IPS DF 19.7 (cell line): ENCODE results near the gene TOP3A.

Experiments used
- DNase-seq: peaks from one replicate; pipeline ENCODE4 v3.0.0-alpha.2; 2013; ENCODE audit warnings: low read depth, low spot score

The TOP3A gene

DNA sequence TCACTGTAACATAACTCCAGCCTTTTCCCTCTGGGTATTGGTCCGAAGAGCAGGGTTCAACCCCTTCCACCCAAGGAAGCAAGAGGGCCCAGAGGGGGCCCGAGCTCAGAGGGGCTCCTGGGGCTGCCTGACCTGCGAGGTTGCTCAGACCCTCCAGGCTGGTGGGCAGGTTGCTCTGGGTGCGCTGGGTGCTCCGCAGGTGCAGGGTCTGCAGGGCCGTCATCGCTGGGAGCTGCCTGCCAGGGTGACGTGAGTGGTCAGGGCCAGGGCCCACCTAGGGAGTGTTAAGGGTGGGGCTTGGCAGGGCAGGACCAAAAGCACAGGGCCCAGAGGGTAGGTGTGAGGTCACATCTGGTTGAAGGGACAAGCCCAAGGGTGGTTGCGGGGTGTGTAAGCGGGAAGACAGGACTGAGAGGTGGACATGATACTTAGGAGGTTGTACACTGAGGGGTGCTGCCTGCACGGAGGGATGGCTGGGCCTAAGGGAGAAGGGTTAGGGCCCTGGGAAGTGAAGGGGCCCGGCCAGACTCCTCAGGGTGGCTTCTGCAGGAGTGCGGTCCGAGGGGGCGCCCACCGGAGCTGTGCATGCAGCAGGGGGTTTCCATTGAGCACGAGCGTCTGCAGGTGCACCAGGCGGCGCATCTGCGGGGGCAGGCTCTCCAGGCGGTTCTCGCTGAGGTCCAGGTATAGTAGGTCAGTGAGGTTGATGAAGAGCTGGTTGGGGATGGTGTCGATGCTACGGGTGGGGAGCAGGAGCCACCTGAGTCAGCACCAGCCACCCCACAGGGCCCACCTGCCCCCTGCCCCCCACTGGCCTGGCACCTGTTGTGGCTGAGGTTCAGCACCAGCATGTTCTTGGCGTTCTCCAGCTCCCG, 60.6 kb downstream of the TOP3A start:
- DNase-seq, result no peak

- no peak for DNase-seq
These were observed 61.5 kb downstream of the TOP3A start for GRCh38 chr17:18253187-18253884.

GRCh38 chr17:18252160-18252559, 62.6 kb downstream of the TOP3A start:
- DNase-seq, result no peak

DNA sequence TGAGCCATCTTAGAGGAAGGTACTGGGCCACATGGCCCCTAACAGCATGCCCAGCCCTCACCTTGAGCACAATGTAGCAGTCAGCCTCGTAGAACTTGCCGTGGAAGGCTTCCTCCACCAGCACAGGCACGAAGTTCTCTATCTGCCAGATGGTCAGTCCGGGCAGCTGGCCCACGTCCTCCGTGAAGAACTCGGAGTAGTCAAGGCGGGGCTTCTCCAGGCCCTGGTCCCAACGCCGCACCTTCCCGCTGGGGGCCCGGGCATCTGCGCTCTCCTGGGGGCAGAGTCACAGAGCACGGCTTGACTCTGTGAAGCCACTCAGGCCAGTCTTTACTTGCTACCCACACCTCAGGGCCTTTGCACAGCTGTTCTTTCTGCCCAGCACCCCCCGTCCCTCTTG, 63.6 kb downstream of the TOP3A start:
- no peak for DNase-seq

GRCh38 chr17:18250708-18251107, 64.1 kb downstream of the TOP3A start:
- no peak for DNase-seq

DNA sequence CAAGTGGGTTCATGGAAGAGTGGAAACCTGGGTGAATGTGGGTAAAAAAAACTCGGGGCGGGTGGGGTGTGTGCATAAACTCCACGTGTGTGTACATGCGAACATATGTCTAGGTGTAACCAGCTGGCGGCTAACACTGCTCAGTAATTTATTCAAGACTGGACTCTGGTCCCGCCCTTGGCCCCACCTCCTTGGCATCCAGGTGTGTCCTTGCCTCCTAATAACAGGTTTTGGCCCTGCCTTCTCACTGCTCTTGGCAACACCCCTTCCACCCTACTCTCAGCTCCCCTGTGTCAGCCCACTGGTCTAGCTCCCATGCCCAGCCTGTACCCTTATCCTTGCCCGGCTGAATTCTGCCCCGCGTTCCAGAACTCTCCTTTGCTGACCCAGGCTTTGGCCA, 64.5 kb downstream of the TOP3A start:
- no peak for DNase-seq

DNA sequence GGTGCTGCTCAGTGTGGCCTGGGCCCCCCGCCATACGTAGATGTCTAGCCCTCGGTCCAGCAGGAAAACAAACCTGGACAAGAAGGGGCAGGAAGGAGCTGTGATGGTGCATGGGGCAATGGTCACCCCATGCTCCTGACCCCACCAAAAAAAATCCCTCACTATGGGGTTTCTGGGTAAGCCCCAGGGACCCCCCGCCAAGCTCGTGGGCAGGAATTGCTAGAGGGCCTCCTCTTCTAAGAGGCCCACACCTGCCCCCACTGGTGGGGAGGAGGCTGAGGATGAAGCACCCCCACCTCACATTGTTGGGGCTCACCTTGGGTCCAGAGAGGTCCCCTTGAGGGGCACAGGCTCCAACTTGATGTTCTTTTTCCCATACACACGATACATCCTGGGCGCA, 66.0 kb downstream of the TOP3A start:
- no peak for DNase-seq

DNA sequence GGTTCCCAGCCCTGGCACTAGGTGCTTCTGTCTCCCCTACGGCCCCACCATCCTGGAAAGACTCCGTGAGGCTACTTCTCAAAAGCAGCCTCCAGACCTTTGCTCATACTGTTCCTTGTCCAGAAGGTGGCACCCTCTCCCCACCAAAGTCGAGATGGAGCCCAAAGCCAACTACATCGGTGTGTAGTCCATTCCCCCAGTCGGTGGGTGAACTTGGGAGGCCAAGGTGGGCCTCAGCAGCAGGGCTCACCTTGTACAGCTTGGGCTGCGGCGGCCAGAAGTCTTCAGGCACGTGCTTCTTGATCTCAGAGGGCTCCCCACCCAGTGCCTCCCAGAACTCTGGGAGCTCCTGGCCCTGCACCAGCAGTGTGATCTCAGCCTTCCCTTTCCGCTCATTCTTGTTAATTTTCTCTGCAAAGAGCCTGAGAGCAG, 66.5 kb downstream of the TOP3A start:
- no peak for DNase-seq

DNA sequence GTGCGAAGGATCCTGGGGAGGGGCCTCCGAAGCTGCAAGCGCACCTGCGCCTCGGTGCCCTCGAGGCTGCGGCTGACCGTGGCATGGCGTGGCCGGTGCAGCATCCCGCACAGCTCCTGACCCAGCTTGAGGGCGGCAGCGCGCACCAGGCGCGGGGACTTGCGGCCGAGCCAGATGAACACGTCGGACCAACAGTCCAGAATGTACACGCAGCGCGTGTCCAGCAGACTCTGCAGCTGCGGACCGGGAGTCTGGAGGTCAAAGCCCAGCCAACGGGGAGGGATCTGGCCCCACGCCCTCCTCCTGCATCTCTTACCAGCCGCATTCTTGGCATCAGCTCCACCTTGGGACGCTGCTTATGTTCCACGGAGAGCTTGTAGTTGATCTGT, 67.2 kb downstream of the TOP3A start:
- no peak for DNase-seq

DNA sequence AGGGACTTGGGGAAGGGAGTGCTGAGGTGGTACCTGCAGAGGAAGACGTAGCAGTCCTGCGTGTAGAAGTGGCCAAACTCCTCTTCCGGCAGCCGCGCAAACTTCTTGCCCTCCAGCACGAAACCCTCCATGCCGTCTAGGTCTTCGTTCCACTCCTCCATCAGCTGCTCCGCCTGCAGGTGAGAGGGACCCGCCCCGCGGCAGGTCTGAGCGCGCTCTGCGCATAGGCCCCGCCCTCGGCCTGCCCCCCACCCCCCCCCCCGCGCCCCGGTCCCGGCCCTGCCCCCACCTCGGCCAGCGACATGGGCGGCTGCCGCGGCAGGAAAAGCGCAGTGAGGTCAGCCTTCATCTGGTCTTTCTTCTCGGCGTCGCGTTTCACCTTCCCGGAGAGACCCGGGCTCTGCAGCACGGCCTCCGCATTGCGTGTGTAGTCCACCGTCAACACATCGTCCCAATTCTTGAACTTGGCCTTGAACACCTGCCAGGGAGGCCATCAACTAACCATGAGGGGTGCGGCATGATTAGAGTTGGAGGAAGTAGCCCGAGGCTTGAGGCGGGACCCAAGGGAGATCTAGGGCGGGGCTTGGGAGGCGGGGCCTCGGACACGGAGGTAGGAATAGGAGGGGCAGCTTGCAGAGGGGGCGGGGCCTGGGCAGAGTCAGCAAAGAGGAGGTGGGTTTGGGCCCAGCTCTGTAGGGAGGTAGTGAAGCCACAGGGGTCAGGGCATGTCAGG, 67.7 kb downstream of the TOP3A start:
- no peak for DNase-seq

DNA sequence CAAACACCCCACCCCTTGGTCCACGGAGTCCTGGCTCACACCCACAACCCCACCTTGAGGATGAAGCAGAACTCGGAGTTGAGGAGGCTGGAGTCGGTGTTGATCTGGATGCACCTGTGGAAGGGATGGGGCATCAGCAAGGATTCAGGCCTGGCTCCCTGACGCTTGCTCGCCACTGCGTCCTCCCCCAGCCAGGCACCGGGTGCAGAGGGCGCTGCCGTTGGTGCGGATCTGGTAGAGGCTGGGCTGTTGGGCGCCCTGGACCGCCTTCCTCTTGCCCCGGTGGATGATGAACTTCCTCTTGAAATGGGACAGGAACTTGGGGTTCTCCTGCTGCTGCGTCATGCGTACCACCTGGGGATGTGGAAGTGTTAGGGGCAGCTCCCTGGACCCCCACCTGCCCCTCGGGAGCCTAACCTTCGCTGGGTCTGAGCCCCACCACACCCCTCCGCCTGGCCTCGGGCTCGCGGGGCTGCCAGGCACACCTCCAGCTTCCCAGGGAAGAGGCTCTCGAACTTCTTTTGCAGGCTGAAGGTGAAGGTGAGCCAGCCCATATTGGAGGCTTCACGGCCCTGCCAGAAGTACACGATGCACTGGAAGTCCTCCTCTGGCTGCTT, 68.6 kb downstream of the TOP3A start:
- DNase-seq, result no peak

DNA sequence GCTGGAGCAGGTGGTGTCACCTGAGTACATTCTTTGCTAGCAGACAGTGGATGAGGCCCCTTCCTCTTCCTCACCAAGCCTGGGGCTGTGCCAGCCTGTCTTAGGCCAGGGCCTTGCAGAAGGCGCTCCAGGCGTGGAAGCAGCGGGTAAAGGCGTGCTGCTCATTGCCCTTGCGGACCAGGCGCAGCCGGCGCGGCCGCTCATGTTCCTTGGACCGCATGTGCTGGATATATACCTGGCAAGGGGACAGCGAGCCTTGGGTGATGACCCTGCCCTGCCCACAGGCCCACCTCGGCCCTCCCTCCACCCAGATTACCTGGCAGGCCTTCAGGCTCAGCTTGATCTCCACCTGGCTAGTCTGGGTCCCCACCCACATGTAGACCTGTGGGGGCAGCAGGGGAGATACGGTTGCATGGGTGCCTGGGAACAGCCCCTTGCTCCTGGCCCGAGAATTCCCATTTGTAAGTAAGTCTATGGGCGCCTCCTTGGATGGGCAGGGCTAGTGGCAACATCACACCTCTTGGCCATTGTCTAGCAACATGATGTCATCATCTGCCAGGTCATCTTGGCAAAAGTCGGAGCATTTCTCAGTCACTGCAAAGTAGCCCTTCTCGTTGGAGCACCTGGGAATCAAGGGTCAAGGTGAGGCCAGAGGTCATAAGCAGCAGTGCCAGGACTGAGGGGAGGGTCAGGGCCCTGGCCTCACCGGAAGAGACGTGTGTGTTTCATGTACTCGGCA, 69.6 kb downstream of the TOP3A start:
- DNase-seq, result no peak

DNA sequence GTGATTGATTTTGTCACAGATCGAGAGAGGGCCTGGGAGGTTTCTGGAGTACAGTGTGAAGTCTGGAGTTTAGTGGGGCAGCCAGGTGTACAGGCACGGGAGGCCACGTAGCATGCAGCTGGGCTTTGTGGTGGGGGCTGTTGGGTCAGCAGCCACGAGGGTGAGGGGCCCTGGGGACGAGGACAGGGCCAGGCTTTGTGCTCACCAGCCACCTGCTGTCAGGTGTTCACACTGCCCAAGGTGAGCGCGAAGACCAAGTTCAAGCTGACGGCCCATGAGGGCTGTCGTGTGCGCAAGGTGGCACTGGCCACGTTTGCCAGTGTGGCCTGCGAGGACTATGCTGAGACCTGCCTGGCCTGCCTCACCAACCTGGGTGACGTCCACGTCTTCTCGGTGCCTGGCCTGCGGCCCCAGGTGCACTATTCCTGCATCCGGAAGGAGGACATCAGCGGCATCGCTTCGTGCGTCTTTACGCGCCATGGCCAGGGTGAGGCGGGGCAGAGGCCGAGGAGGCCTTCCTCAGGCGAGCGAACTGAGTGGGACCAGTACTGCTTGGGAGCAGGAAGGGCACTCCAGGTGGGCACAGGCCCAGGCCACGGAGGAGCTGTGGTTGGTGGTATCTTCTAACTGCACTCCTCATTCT, 73.4 kb downstream of the TOP3A start:
- DNase-seq, result no peak

GRCh38 chr17:18240449-18240848, 74.3 kb downstream of the TOP3A start:
- no peak for DNase-seq

DNA sequence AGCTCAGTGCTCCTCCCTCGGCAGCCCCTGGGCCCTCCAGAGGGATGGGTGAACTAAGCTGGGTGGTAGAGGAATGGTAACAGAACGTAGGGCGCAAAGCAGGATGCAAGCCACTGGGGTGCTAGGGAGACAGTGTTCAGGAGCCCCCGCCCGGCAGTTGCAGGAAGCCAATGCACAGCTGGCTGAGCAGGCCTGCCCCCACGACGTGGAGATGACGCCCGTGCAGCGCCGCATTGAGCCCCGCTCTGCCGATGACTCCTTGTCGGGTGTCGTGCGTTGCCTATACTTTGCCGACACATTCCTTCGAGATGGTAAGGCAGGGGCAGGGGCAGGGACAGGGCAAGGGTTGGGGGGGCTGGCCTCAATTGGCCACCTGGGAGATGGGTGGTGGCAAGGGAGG, 76.5 kb downstream of the TOP3A start:
- DNase-seq, result no peak

DNA sequence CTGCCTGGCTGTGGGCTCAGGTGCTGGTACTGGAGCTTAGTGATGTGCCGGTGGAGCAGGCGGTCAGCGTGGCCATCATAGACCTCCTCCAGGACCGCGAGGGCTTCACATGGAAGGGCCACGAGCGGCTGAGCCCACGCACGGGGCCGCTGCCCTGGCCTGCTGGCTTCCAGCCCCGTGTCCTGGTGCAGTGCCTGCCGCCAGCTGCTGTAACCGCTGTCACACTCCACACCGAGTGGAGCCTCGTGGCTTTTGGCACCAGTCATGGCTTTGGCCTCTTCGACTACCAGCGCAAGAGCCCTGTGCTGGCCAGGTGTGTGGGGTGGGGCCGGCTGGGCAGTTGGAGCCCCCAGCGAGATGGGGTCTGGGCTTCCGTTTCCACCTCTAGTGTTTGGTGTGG, 77.3 kb downstream of the TOP3A start:
- DNase-seq, result no peak

DNA sequence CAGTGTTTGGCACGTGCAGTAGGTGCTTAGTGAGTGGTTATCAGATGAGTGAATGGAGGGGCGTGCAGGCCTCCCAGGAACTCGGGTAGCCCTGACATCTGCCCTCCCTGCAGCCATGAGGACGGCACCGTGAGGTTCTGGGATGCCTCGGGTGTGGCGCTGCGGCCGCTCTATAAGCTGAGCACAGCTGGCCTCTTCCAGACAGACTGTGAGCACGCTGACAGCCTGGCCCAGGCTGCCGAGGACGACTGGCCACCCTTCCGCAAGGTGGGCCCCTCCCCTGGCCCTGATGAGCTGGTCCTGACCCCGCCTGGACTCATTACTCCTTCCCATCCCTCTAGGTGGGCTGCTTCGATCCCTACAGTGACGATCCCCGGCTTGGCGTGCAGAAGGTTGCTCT, 78.3 kb downstream of the TOP3A start:
- no peak for DNase-seq

DNA sequence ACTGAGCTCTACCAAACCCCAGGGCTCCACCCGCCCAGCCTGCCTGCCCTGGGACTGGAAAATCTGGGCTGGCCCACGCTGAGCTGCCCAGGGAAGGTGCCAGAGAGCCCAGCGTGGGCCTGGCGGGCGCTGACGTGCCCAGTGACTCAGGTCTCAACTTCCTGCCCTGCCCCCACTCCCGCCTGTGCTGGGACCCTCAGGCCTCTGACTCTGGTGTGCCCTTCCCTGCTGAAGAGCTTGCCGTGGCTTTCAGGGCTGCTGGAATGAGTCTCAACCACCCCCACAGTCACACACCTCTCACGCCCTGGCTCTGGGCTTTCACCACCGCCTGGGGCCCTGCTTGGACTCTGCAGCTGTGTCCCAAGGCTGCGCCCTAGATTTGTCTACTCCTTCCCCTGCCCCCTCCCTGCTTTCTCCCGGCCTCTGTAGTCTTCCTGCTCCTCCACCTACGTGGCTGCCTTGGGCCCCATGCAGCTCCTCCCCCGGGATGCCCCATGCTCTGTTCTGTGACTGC, 79.0 kb downstream of the TOP3A start:
- DNase-seq, result no peak

DNA sequence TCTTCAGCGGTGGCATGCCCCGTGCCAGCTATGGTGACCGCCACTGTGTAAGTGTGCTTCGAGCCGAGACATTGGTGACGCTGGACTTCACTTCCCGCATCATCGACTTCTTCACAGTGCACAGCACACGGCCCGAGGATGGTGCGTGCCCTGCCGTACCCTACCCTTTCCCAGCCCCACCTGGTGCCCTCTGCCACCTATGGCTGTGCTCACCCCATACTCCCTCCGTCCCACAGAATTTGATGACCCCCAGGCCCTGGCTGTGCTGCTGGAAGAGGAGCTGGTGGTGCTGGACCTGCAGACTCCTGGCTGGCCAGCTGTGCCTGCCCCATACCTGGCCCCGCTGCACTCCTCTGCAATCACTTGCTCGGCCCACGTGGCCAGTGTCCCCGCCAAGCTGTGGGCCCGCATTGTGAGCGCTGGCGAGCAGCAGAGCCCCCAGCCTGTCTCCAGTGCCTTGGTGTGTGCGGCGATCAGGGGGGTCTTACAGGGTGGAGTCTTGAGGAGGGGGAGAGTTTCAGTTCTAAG, 79.9 kb downstream of the TOP3A start:
- DNase-seq, result no peak

GRCh38 chr17:18233803-18234518, 80.8 kb downstream of the TOP3A start:
- no peak for DNase-seq
